Heart left ventricle (tissue), 13 donors: ENCODE measurements around the gene YTHDC1.

Source experiments
- CTCF ChIP-seq, 12 donors: fragments of 200-600 bp; sonication (generic) in 4 of 12; IDR thresholded peaks; one replicate each; pipeline versions ENCODE4 v1.5.0 to v1.8.0; 2018 to 2022; ENCODE audit warnings: antibody characterized with exemption in 12 of 12, mild to moderate bottlenecking in 5 of 12
- POLR2A ChIP-seq, 2 donors: fragments of 450-650 bp; IDR thresholded peaks; one replicate each; pipeline ENCODE4 v1.6.1; 2017; ENCODE audit warnings: antibody characterized with exemption in 2 of 2, mild to moderate bottlenecking in 2 of 2, moderate library complexity in 2 of 2
- donor health status: ischemic (EF 13 %, LVEDD 7.1; RV severe dilation, severe dysfunction).
- donor health status: DM: no; HTN: yes; CAD: no.
- donor health status: DM: no; HTN: no; CAD: no.
- donor health status: ischemic (EF 25% LVEDD 6.9; RV normal size, moderate dysfunction).
- donor health status: ischemic (EF 25% LVEDD 5.7; RV mildly dilated, moderate dysfunction).
- donor health status: ischemic (EF 35%, LVEDD 5.7; RV mildly dilated, moderate dysfunction).
- donor health status: nonischemic (EF 11% LVEDD 7.7; RV severe dilation, severe dysfunction).
- donor health status: DM: yes; HTN: yes; CAD: no.
- donor health status: PGD.
- donor health status: ischemic (EF 29% LVEDD 5.4; RV normal size, mild dysfunction).
- donor health status: nonischemic (EF 23%, LVEDD 6.1; RV moderate dilation, normal function).

GRCh38 chr4:68297137-68297536 lies 52.8 kb downstream of the YTHDC1 start:
- TF ChIP-seq CTCF (IDR thresholded peaks at IDR 0.05) (no peak), POLR2A (IDR thresholded peaks at IDR 0.05) (no peak)
